ENCODE measurements around the gene FGD1.

GRCh38 chrX:54529552-54530356 is 33.7 kb upstream of the FGD1 start, which contains the start of gene GNL3L:
- TF ChIP-seq FOXK2 (IDR thresholded peaks at IDR 0.05): no peak
- no peak for TF ChIP-seq BHLHE40 (IDR thresholded peaks at IDR 0.05; ENCODE audit: borderline replicate concordance)
- no peak for TF ChIP-seq HDGF (IDR thresholded peaks at IDR 0.05; ENCODE audit: borderline replicate concordance)
- peak; percentile 96 for TF ChIP-seq L3MBTL2 (conservative IDR thresholded peaks at IDR 0.05)
- no peak for TF ChIP-seq FOXM1 (IDR thresholded peaks at IDR 0.05; ENCODE audit: borderline replicate concordance)

All from HEK293T (cell line).